Ishikawa (cell line): ENCODE data around the gene SLC8A1.

Experiments
- CEBPB ChIP-seq: IDR thresholded peaks from 2 replicates; pipeline ENCODE4 v1.6.1; 2012
- CREB1 ChIP-seq: IDR thresholded peaks from 2 replicates; pipeline ENCODE4 v1.6.1; 2012; ENCODE audit warnings: low read depth
- EGR1 ChIP-seq: IDR thresholded peaks from 2 replicates; pipeline ENCODE4 v1.6.1; 2012
- EP300 ChIP-seq: IDR thresholded peaks from 2 replicates; pipeline ENCODE4 v1.6.1; 2012; ENCODE audit warnings: borderline replicate concordance
- FOXM1 ChIP-seq: IDR thresholded peaks from 2 replicates; pipeline ENCODE4 v1.6.1; 2012; ENCODE audit warnings: low read depth, borderline replicate concordance
- NFIC ChIP-seq: IDR thresholded peaks from 2 replicates; pipeline ENCODE4 v1.6.1; 2012
- RAD21 ChIP-seq: IDR thresholded peaks from 2 replicates; pipeline ENCODE4 v1.6.1; 2012; ENCODE audit warnings: low read depth
- TAF1 ChIP-seq: IDR thresholded peaks from 2 replicates; pipeline ENCODE4 v1.6.1; 2012; ENCODE audit warnings: low read depth, mild to moderate bottlenecking
- TCF12 ChIP-seq: IDR thresholded peaks from 2 replicates; pipeline ENCODE4 v1.6.1; 2012; ENCODE audit warnings: low read depth
- TEAD4 ChIP-seq: IDR thresholded peaks from 2 replicates; pipeline ENCODE4 v1.6.1; 2012
- YY1 ChIP-seq: IDR thresholded peaks from 2 replicates; pipeline ENCODE4 v1.6.1; 2012; ENCODE audit warnings: low read depth
- ZBTB7A ChIP-seq: IDR thresholded peaks from 2 replicates; pipeline ENCODE4 v1.6.1; 2012; ENCODE audit warnings: low read depth
- TF ChIP-seq, protein P1 (sequence below): IDR thresholded peaks from 2 replicates; pipeline ENCODE4 v1.6.1; 2012
- TF ChIP-seq, protein P2 (sequence below): IDR thresholded peaks from 2 replicates; pipeline ENCODE4 v1.6.1; 2012
- TF ChIP-seq, protein P3 (sequence below): IDR thresholded peaks from 2 replicates; pipeline ENCODE4 v1.6.1; 2012; ENCODE audit warnings: low read depth, mild to moderate bottlenecking

The SLC8A1 gene

DNA sequence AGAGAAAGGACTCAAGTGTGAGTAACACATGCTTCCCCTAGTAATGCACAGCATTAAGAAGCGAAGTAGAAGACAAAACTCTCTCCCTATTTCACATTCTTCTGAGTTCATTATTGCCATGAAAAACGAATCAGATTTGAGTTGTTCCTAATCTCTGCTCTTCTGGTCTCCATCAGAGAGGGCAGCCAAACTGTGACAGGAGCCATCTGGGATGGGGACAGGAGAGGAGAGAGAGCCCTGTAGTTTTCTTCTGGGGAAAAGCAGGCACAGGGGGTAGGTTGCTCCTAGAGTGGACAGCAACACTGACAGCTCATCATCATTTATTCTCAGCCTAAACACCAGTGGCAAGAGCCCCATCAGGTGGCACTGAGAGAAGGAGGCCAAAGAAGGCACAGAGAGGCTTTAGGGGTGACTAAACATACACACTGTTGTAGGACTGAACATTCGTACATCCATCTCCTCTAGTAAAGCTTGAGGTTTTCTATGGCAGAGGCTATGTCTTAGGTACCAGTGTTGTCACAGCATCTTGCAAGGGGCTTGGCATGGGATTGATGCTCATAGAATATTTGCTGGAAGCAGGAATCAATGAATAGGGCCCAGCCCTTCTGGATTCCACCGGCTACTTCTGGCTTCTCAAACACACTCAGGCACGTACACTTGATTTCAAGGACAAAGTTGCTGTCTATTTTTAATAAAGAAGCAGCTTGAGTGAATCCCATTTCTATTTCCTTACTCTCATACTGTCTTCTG lies 33.1 kb downstream of the SLC8A1 start:
- TF ChIP-seq YY1 (no peak), CEBPB (no peak), CREB1 (no peak), ZBTB7A (no peak), TCF12 (no peak), RAD21 (no peak), NFIC (no peak), TAF1 (no peak)
- TF ChIP-seq, protein P1, sequence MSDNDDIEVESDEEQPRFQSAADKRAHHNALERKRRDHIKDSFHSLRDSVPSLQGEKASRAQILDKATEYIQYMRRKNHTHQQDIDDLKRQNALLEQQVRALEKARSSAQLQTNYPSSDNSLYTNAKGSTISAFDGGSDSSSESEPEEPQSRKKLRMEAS, result no peak
- TF ChIP-seq, protein P2, sequence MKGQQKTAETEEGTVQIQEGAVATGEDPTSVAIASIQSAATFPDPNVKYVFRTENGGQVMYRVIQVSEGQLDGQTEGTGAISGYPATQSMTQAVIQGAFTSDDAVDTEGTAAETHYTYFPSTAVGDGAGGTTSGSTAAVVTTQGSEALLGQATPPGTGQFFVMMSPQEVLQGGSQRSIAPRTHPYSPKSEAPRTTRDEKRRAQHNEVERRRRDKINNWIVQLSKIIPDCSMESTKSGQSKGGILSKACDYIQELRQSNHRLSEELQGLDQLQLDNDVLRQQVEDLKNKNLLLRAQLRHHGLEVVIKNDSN, result no peak

DNA sequence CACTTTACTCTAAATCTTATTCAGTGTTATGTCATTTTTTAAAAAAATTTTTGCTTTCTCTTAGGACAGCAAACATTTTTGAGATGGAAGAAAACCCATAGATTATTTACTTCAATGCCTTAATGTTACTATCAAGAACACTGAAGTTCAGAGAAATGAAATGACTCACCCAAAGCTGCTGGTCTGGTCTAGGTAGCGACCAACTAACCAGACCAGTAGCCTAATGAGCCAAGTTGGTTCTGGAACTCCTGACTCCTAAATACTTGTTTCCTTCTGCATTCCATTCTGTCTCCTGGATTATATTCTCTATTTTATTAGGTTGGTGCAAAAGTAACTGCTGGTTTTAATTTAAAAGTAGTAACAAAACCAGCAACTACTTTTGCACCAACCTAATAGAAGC lies 35.4 kb downstream of the SLC8A1 start:
- TF ChIP-seq TAF1 (no peak), FOXM1 (no peak), CEBPB (no peak), RAD21 (no peak), EP300 (no peak), CREB1 (no peak), TEAD4 (no peak), EGR1 (no peak), TCF12 (no peak), NFIC (no peak)
- TF ChIP-seq, protein P1, result no peak
- TF ChIP-seq, protein P2, result no peak
- TF ChIP-seq, protein P3, sequence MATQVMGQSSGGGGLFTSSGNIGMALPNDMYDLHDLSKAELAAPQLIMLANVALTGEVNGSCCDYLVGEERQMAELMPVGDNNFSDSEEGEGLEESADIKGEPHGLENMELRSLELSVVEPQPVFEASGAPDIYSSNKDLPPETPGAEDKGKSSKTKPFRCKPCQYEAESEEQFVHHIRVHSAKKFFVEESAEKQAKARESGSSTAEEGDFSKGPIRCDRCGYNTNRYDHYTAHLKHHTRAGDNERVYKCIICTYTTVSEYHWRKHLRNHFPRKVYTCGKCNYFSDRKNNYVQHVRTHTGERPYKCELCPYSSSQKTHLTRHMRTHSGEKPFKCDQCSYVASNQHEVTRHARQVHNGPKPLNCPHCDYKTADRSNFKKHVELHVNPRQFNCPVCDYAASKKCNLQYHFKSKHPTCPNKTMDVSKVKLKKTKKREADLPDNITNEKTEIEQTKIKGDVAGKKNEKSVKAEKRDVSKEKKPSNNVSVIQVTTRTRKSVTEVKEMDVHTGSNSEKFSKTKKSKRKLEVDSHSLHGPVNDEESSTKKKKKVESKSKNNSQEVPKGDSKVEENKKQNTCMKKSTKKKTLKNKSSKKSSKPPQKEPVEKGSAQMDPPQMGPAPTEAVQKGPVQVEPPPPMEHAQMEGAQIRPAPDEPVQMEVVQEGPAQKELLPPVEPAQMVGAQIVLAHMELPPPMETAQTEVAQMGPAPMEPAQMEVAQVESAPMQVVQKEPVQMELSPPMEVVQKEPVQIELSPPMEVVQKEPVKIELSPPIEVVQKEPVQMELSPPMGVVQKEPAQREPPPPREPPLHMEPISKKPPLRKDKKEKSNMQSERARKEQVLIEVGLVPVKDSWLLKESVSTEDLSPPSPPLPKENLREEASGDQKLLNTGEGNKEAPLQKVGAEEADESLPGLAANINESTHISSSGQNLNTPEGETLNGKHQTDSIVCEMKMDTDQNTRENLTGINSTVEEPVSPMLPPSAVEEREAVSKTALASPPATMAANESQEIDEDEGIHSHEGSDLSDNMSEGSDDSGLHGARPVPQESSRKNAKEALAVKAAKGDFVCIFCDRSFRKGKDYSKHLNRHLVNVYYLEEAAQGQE, result no peak

DNA sequence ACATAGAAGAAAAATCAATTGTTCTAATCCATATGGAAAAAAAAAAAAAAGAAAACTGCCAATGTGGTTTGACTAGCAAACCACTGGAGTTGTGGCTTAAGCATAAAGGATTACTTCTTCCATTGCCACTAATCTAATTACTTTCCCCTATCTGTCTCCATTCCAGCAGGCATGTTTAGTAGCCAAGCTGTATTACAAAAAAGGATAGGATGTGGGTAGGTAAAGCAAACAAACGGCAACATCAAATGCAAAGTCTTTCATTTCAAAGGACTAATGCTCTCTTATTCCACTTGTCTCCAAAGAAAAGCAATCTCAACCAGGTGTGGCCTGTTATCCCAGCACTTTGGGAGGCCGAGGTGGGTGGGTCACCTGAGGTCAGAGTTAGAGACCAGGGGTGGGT lies 36.5 kb downstream of the SLC8A1 start:
- TF ChIP-seq FOXM1 (no peak), CREB1 (no peak), TCF12 (no peak), EGR1 (no peak), NFIC (no peak), YY1 (no peak), ZBTB7A (no peak), TAF1 (no peak), CEBPB (no peak), RAD21 (no peak)
- TF ChIP-seq, protein P3, result no peak
- TF ChIP-seq, protein P1, result no peak
- TF ChIP-seq, protein P2, result no peak

DNA sequence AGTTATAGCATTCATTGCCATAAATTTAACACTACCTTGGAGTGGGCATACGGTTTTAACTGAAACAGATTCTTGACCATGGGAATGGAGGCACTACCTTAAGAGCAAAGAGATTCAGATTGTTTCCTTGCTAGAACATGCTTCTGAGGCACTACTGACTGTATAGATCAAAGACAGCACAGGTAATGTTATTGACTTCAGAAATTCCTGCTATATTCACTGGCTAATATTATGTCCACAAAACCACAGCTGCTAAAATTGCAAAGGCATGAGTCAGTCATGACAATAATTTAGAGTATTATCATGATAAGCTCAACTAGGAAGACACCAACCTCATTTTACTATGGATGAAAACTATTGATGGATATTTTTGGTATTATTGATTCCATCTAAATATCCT lies 39.4 kb downstream of the SLC8A1 start:
- no peak for TF ChIP-seq YY1

DNA sequence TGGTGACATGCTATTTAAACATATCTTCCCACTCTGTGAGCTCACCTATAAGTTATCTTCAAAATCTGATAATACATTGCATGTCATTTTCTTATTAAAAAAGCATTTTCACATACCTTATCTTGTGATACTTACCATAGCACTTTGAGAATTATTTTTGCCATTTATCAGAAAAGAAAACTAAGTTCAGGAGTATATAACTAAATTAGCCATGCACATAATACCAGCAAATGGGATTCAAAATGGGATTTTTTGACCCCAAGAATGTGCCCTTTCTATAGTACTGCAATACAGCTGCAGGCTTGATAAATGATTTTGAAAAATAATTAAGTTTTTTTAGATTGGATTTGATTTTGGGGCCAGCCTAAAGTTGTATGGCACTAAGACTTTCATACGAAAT lies 41.2 kb downstream of the SLC8A1 start:
- TF ChIP-seq TAF1 (no peak), TCF12 (no peak), CREB1 (no peak), YY1 (no peak), RAD21 (no peak), EP300 (no peak), NFIC (no peak), TEAD4 (no peak), ZBTB7A (no peak), EGR1 (no peak)
- TF ChIP-seq, protein P1, result no peak
- TF ChIP-seq, protein P3, result no peak
- TF ChIP-seq, protein P2, result no peak
